Right lung (tissue), 10 donors: ENCODE measurements around the gene RPL27A. TPM values are rescaled to one million over a fixed set of nuclear protein-coding genes. Genes with fewer than 3 reads are reported as not detected.
"Not testable (repeated sequence)": the region's sequence is repeated elsewhere in the genome, so short reads cannot be mapped to it uniquely, and the experiment has no call there.

Experiments used
- DNase-seq, 2 donors: peaks; one replicate each; pipeline ENCODE4 v3.0.0-alpha.2; 2013
- long read RNA-seq, 8 donors: transcript quantifications; one replicate each; lab custom pipeline, GENCODE V29; 2026
- polyA plus RNA-seq, 5 donors: library from polyadenylated mRNA; unstranded; fragments of 120-200 nt; gene quantifications; one replicate each; pipeline versions ENCODE4 v1.2.1 to v1.2.3, GENCODE V29; 2013; ENCODE audit warnings: inconsistent platforms in 1 of 5, low replicate concordance in 1 of 5; ENCODE audit not compliant: insufficient read length in 5 of 5, insufficient read depth in 1 of 5

The RPL27A gene
- polyA plus RNA-seq, result 1,000 to 10,000 TPM; 2,576 to 3,406 (median 2,802) TPM
- long read RNA-seq, donor 1, full-length matches to known transcripts, result 3,165 of 3,547 reads
- long read RNA-seq, donor 1, partial matches to known transcripts, result 243 of 3,547 reads
- long read RNA-seq, donor 1, other reads (novel, unspliced or antisense), result 139 of 3,547 reads
- long read RNA-seq, donor 2, full-length matches to known transcripts, result 1,428 of 1,517 reads
- long read RNA-seq, donor 2, partial matches to known transcripts, result 32 of 1,517 reads
- long read RNA-seq, donor 2, other reads (novel, unspliced or antisense), result 57 of 1,517 reads
- long read RNA-seq, donor 3, full-length matches to known transcripts, result 2,076 of 2,367 reads
- long read RNA-seq, donor 3, partial matches to known transcripts, result 187 of 2,367 reads
- long read RNA-seq, donor 3, other reads (novel, unspliced or antisense), result 104 of 2,367 reads
- long read RNA-seq, donor 4, full-length matches to known transcripts, result 1,542 of 1,762 reads
- long read RNA-seq, donor 4, partial matches to known transcripts, result 159 of 1,762 reads
- long read RNA-seq, donor 4, other reads (novel, unspliced or antisense), result 61 of 1,762 reads
- long read RNA-seq, donor 5, full-length matches to known transcripts, result 3,182 of 3,471 reads
- long read RNA-seq, donor 5, partial matches to known transcripts, result 158 of 3,471 reads
- long read RNA-seq, donor 5, other reads (novel, unspliced or antisense), result 131 of 3,471 reads
- long read RNA-seq, donor 6, full-length matches to known transcripts, result 3,054 of 3,359 reads
- long read RNA-seq, donor 6, partial matches to known transcripts, result 110 of 3,359 reads
- long read RNA-seq, donor 6, other reads (novel, unspliced or antisense), result 195 of 3,359 reads
- long read RNA-seq, donor 7, full-length matches to known transcripts, result 741 of 804 reads
- long read RNA-seq, donor 7, partial matches to known transcripts, result 34 of 804 reads
- long read RNA-seq, donor 7, other reads (novel, unspliced or antisense), result 29 of 804 reads
- long read RNA-seq, donor 8, full-length matches to known transcripts, result 1,067 of 1,155 reads
- long read RNA-seq, donor 8, partial matches to known transcripts, result 62 of 1,155 reads
- long read RNA-seq, donor 8, other reads (novel, unspliced or antisense), result 26 of 1,155 reads

GRCh38 chr11:8682303-8683114 is at the start of gene RPL27A, which contains the start of gene TRIM66:
TSS of gene RPL27A (plus strand) at chr11:8682792. CDS start at chr11:8682814, 22 bp downstream.
TSS of gene TRIM66 (minus strand) at chr11:8682665. CDS start at chr11:8672274, 10,391 bp downstream.
- peak; percentile 96 to 97 for DNase-seq

GRCh38 chr11:8634498-8634897 is 48.1 kb upstream of the RPL27A start:
- DNase-seq, result no peak

GRCh38 chr11:8636127-8636526 is 46.5 kb upstream of the RPL27A start:
- no peak for DNase-seq

- no peak for DNase-seq
These were observed 44.3 kb upstream of the RPL27A start for GRCh38 chr11:8638300-8638699.

GRCh38 chr11:8639655-8640054 is 42.9 kb upstream of the RPL27A start:
- no peak for DNase-seq

- no peak for DNase-seq
These were observed 42.2 kb upstream of the RPL27A start for GRCh38 chr11:8640267-8640906.

GRCh38 chr11:8641332-8641731 is 41.3 kb upstream of the RPL27A start:
- no peak for DNase-seq

- DNase-seq, result peak; percentile 38 to 55
These were observed 40.3 kb upstream of the RPL27A start for GRCh38 chr11:8642196-8642841.

- no peak for DNase-seq
These were observed 35.7 kb upstream of the RPL27A start for GRCh38 chr11:8646873-8647272.

- no peak for DNase-seq
These were observed 33.2 kb upstream of the RPL27A start for GRCh38 chr11:8649361-8649760.

- no peak for DNase-seq
These were observed 32.1 kb upstream of the RPL27A start for GRCh38 chr11:8650401-8650990.

- DNase-seq, result no peak
These were observed 30.5 kb upstream of the RPL27A start for GRCh38 chr11:8652140-8652539.

- DNase-seq, result no peak
These were observed 28.1 kb upstream of the RPL27A start for GRCh38 chr11:8654503-8654902.

GRCh38 chr11:8656291-8656690 is 26.3 kb upstream of the RPL27A start:
- DNase-seq, result no peak

GRCh38 chr11:8658321-8659057 is 24.1 kb upstream of the RPL27A start:
- DNase-seq, result peak in 1 of 2 donors; percentile 9

GRCh38 chr11:8661001-8661795 is 21.4 kb upstream of the RPL27A start:
- DNase-seq, result no peak

GRCh38 chr11:8665222-8665621 is 17.4 kb upstream of the RPL27A start:
- no peak for DNase-seq

GRCh38 chr11:8670081-8670480 is 12.5 kb upstream of the RPL27A start:
- DNase-seq, result not testable (repeated sequence)
